Testis (tissue), 3 donors: ENCODE results near the gene LRRFIP1. TPM values are rescaled to one million over a fixed set of nuclear protein-coding genes. Genes with fewer than 3 reads are reported as not detected.

Experiments used
- DNase-seq: peaks from one replicate; pipeline ENCODE4 v3.0.0-alpha.2; 2019
- H3K27ac ChIP-seq, 2 donors: fragments of 200-600 bp; sonication (generic); one replicate each; pipeline ENCODE4 v1.5.1; 2019
- H3K27me3 ChIP-seq: fragments of 200-600 bp; sonication (generic); one replicate; pipeline ENCODE4 v1.5.1; 2019
- H3K36me3 ChIP-seq: fragments of 200-600 bp; sonication (generic); one replicate; pipeline ENCODE4 v1.5.1; 2017; ENCODE audit warnings: low read depth; ENCODE audit errors: missing control alignments
- H3K4me1 ChIP-seq: fragments of 200-600 bp; sonication (generic); one replicate; pipeline ENCODE4 v1.5.1; 2019
- H3K4me3 ChIP-seq, 2 donors: fragments of 200-600 bp; sonication (generic); one replicate each; pipeline ENCODE4 v1.5.1; 2017 to 2019
- H3K9me3 ChIP-seq: fragments of 200-600 bp; sonication (generic); one replicate; pipeline ENCODE4 v1.5.1; 2017
- CTCF ChIP-seq, 3 experiments: fragments of 450-650 bp in 2 of 3; fragments of 200-600 bp in 1 of 3; sonication (generic) in 1 of 3; IDR thresholded peaks; one replicate each; pipeline ENCODE4 v1.5.1; 2016 to 2019; ENCODE audit warnings: antibody characterized with exemption in 3 of 3, mild to moderate bottlenecking in 2 of 3, moderate library complexity in 1 of 3
- POLR2A ChIP-seq: fragments of 450-650 bp; IDR thresholded peaks from one replicate; pipeline ENCODE4 v1.6.1; 2017; ENCODE audit warnings: antibody characterized with exemption, mild to moderate bottlenecking, moderate library complexity
- WGBS, 2 donors: methylation state at CpG; one replicate each; pipeline ENCODE4 v1.1.5; 2018; 5-methylcytosine and 5-hydroxymethylcytosine counted together
- intact Hi-C: fragments of 100-400 bp; cut with DNase I; formaldehyde crosslinking; loops from one replicate; pipeline ENCODE4 v1.15.1; 2023; ENCODE audit warnings: low total_unique reads
- polyA plus RNA-seq: library from polyadenylated mRNA; stranded (reverse); fragments of 350-450 nt; fragmentation: Illumina TruSeq; extraction: RNeasy Lipid Tissue Mini Kit (QIAGEN cat#74804); gene quantifications from one replicate; pipeline ENCODE4 v1.2.3, GENCODE V29; 2014; ENCODE audit warnings: low read depth, low replicate concordance; ENCODE audit not compliant: insufficient read depth
- total RNA-seq, 2 donors: library from RNA; depleted of rRNA; stranded (reverse); fragments of >200 nt; gene quantifications; one replicate each; pipeline ENCODE4 v1.2.3, GENCODE V29; 2016

Gene LRRFIP1
- total and polyA plus RNA-seq, 3 donors from 2014 or later, result 17.4 to 33.5 (median 25.5) TPM

GRCh38 chr2:237722616-237723015 is 95.2 kb downstream of the LRRFIP1 start:
- WGBS, 2 donors, result 96 to 98% methylated on average over 7 of the region's 7 CpGs
- peaks cover 3% of the 10 kb centered on the region for H3K4me1 ChIP-seq
- H3K9me3 ChIP-seq, result no peaks in the 10 kb centered on the region
- no peaks in the 10 kb centered on the region for H3K27me3 ChIP-seq
- no peak overlapping the region for H3K27ac ChIP-seq
- intact Hi-C loops, result no loop called here
- TF ChIP-seq CTCF (IDR thresholded peaks at IDR 0.05) (no peak), POLR2A (no peak)
- no peaks in the 10 kb centered on the region for H3K36me3 ChIP-seq
- no peak overlapping the region for H3K4me3 ChIP-seq
- DNase-seq, result no peak

DNA sequence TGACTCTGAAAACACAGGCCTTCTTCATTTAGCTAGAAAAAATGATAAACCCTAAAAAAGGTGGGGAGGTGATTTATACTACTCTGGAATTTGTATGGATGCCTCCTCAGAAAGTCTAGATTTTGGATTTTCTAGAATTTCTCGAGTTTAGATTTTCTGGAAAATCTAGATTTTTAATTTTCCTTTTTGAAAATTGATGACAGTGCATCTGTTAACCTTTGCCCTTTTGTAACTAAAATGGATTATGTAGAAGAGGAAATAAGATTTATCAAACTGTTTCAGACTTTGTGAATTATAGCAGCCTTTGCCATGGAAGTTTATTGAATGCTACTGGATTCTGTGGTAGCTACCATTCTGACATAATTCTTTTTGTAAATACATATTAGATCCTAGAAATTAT is 95.6 kb downstream of the LRRFIP1 start:
- no peak overlapping the region for H3K27ac ChIP-seq
- DNase-seq, result no peak
- intact Hi-C loops, result no loop called here
- no peaks in the 10 kb centered on the region for H3K36me3 ChIP-seq
- WGBS, 2 donors, result 93 to 95% methylated on average over 1 of the region's 1 CpG
- no peak for TF ChIP-seq CTCF (IDR thresholded peaks at IDR 0.05)
- no peak for TF ChIP-seq POLR2A
- H3K4me1 ChIP-seq, result peaks cover 3% of the 10 kb centered on the region
- H3K4me3 ChIP-seq, result no peak overlapping the region
- no peaks in the 10 kb centered on the region for H3K27me3 ChIP-seq
- no peaks in the 10 kb centered on the region for H3K9me3 ChIP-seq

DNA sequence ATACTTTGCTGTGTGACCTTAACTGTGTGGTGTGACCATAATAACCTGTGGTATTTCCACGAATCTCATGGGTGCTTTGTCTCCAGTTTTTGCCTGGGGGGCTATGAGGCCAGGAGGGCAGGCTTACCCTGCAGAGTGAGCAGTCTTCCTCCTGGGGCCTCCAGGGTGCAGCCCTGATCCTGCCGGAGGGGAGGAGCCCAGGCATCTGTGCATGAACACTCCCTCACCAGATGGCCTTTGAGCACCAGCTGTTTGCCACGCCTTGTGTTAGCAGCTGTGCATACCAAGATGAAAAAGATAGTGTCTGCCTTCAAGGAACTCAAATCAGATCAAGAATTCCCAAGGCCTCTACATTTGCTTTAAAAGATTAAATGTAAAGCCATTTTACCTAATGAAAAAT is 96.2 kb downstream of the LRRFIP1 start:
- Histone ChIP-seq H3K27ac (no peak overlapping the region), H3K4me3 (no peak overlapping the region), H3K27me3 (no peaks in the 10 kb centered on the region), H3K36me3 (no peaks in the 10 kb centered on the region), H3K9me3 (no peaks in the 10 kb centered on the region), H3K4me1 (peaks cover 3% of the 10 kb centered on the region)
- no peak for TF ChIP-seq POLR2A
- TF ChIP-seq CTCF (IDR thresholded peaks at IDR 0.05), result no peak
- WGBS, 2 donors, result 71 to 73% methylated on average over 3 of the region's 3 CpGs
- no peak for DNase-seq
- intact Hi-C loops, result no loop called here

GRCh38 chr2:237724811-237725478 is 97.6 kb downstream of the LRRFIP1 start:
- no peak overlapping the region for H3K27ac ChIP-seq
- intact Hi-C loops, result no loop called here
- no peaks in the 10 kb centered on the region for H3K27me3 ChIP-seq
- WGBS, 2 donors, result 85 to 90% methylated on average over 9 of the region's 9 CpGs
- TF ChIP-seq CTCF (IDR thresholded peaks at IDR 0.05) (no peak), POLR2A (no peak)
- peaks cover 3% of the 10 kb centered on the region for H3K4me1 ChIP-seq
- H3K9me3 ChIP-seq, result no peaks in the 10 kb centered on the region
- no peak for DNase-seq
- no peak overlapping the region for H3K4me3 ChIP-seq
- H3K36me3 ChIP-seq, result no peaks in the 10 kb centered on the region

DNA sequence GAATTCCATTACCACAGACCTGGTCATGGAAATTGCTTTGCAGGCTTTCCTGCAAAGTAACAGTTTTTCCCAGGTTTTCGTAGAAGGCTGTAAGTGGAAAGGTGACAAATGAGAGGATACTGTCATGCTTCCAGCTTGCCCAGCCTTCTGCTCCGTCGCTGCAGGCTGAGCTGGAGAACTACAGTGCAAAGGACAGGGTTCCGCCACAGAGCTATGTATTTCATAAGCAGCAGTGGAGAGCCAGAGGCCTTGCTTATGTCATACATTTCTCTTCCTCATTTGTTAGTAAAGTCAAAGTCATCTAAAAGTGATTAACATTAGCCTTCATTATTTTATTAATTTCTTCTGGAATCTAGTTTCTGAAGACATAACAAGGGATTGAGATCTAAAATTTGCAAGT is 98.3 kb downstream of the LRRFIP1 start:
- no peak for TF ChIP-seq CTCF (IDR thresholded peaks at IDR 0.05)
- no peak for TF ChIP-seq POLR2A
- Histone ChIP-seq H3K4me1 (peaks cover 3% of the 10 kb centered on the region), H3K27me3 (no peaks in the 10 kb centered on the region), H3K36me3 (no peaks in the 10 kb centered on the region), H3K9me3 (no peaks in the 10 kb centered on the region), H3K4me3 (no peak overlapping the region), H3K27ac (no peak overlapping the region)
- no peak for DNase-seq
- 89 to 96% methylated on average over 4 of the region's 4 CpGs for WGBS, 2 donors
- intact Hi-C loops, result no loop called here
